Jurkat, Clone E6-1 (cell line): ENCODE results near the gene UBE2D4.
"Not testable (repeated sequence)": the region's sequence is repeated elsewhere in the genome, so short reads cannot be mapped to it uniquely, and the experiment has no call there.

Source experiments
- DNase-seq: peaks from one replicate; pipeline ENCODE4 v3.0.0-alpha.2; 2011; ENCODE audit warnings: low read depth, low spot score
- H3K4me3 ChIP-seq: 2 replicates; pipeline ENCODE4 v1.5.1; 2011; ENCODE audit warnings: mild to moderate bottlenecking, low read length, control low read depth, moderate library complexity

The UBE2D4 gene

GRCh38 chr7:43994681-43995080 is 68.4 kb downstream of the UBE2D4 start:
- not testable (repeated sequence) for DNase-seq, H3K4me3 ChIP-seq

- not testable (repeated sequence) for DNase-seq
These were observed 71.3 kb downstream of the UBE2D4 start, which contains the start of gene SPDYE1 for GRCh38 chr7:43997532-43997931. Gene SPDYE1 (plus strand): TSS chr7:43997897. CDS start chr7:43999950, 2,053 bp downstream.

More at GRCh38 chr7:43997532-43997931, 71.3 kb downstream of the UBE2D4 start, which contains the start of gene SPDYE1:
- H3K4me3 ChIP-seq, result not testable (repeated sequence)
